ENCODE results near the gene NAALADL1. TPM values are rescaled to one million over a fixed set of nuclear protein-coding genes. Genes with fewer than 3 reads are reported as not detected.
A peak's percentile ranks its signal among the peaks of the same experiment; 100 is the strongest.

The NAALADL1 gene
- total RNA-seq, 2 donors from 2014 or later: 2.2 to 4.5 TPM

DNA sequence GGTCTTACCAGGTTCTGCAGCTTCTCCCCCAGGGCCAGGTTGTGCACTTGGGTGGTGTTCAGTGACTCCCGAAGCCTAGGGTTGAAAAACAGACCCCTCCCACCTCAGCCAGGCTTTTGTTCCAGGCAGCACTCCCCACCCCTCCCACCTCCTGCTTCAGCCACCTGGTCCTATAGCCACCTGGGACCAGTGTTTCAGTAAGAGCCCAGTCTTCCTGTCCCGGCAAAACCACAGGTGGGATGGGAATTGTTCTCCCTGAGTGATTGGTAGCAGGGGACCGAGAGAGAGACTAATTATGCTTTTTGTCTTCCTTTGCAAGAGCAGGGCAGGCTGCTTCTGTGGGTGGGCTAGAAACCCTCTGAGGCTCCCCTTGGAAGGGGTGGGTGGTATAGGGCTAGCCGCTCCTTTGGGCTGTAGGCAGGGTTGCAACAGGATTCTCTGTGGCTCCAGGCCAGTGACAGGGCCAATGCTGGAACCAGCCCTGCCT is 8.5 kb upstream of the NAALADL1 start:
- peak; percentile 64 for DNase-seq
- no peaks in the 10 kb centered on the region for H3K27me3 Mint-ChIP-seq (ENCODE audit: insufficient read depth)
- Histone ChIP-seq H3K27me3 (ENCODE audit: control insufficient read depth, insufficient read depth, low read length, poor library complexity, severe bottlenecking) (no peaks in the 10 kb centered on the region), H3K36me3 (ENCODE audit: control insufficient read depth, insufficient read depth, low read length) (no peaks in the 10 kb centered on the region), H3K9me3 (ENCODE audit: control insufficient read depth, low read length) (no peaks in the 10 kb centered on the region), H3K4me3 (ENCODE audit: low read length) (no peak overlapping the region), H3K27ac (ENCODE audit: low read depth, low read length) (no peak overlapping the region), H3K9ac (ENCODE audit: extremely low read depth, low read length, poor library complexity, severe bottlenecking) (no peak overlapping the region), H3K4me1 (ENCODE audit: control insufficient read depth, insufficient read depth, low read length) (peaks cover 4% of the 10 kb centered on the region)
- peaks cover 1% of the 10 kb centered on the region for H3K4me1 Mint-ChIP-seq
- 76% methylated on average over 4 of the region's 4 CpGs; no CpG with 5 or more reads in 1 of the 2 experiments for WGBS, 2 experiments (ENCODE audit: insufficient coverage in 1 of 2, insufficient read length in 1 of 2)
- no peak overlapping the region for H3K4me3 Mint-ChIP-seq
- H3K27ac Mint-ChIP-seq: no peak overlapping the region
- TF ChIP-seq, protein P1, sequence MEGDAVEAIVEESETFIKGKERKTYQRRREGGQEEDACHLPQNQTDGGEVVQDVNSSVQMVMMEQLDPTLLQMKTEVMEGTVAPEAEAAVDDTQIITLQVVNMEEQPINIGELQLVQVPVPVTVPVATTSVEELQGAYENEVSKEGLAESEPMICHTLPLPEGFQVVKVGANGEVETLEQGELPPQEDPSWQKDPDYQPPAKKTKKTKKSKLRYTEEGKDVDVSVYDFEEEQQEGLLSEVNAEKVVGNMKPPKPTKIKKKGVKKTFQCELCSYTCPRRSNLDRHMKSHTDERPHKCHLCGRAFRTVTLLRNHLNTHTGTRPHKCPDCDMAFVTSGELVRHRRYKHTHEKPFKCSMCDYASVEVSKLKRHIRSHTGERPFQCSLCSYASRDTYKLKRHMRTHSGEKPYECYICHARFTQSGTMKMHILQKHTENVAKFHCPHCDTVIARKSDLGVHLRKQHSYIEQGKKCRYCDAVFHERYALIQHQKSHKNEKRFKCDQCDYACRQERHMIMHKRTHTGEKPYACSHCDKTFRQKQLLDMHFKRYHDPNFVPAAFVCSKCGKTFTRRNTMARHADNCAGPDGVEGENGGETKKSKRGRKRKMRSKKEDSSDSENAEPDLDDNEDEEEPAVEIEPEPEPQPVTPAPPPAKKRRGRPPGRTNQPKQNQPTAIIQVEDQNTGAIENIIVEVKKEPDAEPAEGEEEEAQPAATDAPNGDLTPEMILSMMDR (conservative IDR thresholded peaks at IDR 0.05): no peak
- H3K36me3 Mint-ChIP-seq (ENCODE audit: low read depth): no peaks in the 10 kb centered on the region
- H3K9me3 Mint-ChIP-seq: no peaks in the 10 kb centered on the region

DNA sequence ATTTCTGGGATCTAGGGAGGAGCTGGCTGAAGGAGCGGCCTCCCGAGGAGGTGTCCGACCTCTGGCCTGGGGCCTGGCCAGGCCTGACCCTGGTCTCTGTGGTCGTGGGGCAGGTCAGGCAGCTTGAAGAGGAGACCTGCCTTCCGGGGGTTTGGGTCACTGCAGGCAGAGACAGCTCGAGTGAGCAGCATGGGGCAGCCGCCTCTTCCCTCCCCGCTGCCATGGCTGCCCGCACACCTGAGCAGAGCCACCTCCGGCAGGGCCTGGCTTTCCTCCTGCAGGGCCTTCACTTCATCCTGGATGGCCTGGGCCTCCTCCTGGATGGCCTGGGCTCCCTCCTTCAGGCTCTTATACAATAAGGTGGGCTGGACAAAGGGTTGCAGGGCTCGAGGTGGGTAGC is 8.0 kb upstream of the NAALADL1 start:
- Histone ChIP-seq H3K36me3 (ENCODE audit: control insufficient read depth, insufficient read depth, low read length) (no peaks in the 10 kb centered on the region), H3K4me1 (ENCODE audit: control insufficient read depth, insufficient read depth, low read length) (peaks cover 4% of the 10 kb centered on the region), H3K27me3 (ENCODE audit: control insufficient read depth, insufficient read depth, low read length, poor library complexity, severe bottlenecking) (no peaks in the 10 kb centered on the region), H3K27ac (ENCODE audit: low read depth, low read length) (no peak overlapping the region), H3K9ac (ENCODE audit: extremely low read depth, low read length, poor library complexity, severe bottlenecking) (no peak overlapping the region), H3K4me3 (ENCODE audit: low read length) (no peak overlapping the region), H3K9me3 (ENCODE audit: control insufficient read depth, low read length) (no peaks in the 10 kb centered on the region)
- no peaks in the 10 kb centered on the region for H3K36me3 Mint-ChIP-seq (ENCODE audit: low read depth)
- 87 to 89% methylated on average over 3 to 11 of the region's 11 CpGs for WGBS, 2 experiments (ENCODE audit: insufficient coverage in 1 of 2, insufficient read length in 1 of 2)
- no peaks in the 10 kb centered on the region for H3K27me3 Mint-ChIP-seq (ENCODE audit: insufficient read depth)
- H3K27ac Mint-ChIP-seq: no peak overlapping the region
- no peaks in the 10 kb centered on the region for H3K9me3 Mint-ChIP-seq
- DNase-seq: no peak
- TF ChIP-seq, protein P1 (conservative IDR thresholded peaks at IDR 0.05): no peak
- no peak overlapping the region for H3K4me3 Mint-ChIP-seq
- H3K4me1 Mint-ChIP-seq: peaks cover 1% of the 10 kb centered on the region

DNA sequence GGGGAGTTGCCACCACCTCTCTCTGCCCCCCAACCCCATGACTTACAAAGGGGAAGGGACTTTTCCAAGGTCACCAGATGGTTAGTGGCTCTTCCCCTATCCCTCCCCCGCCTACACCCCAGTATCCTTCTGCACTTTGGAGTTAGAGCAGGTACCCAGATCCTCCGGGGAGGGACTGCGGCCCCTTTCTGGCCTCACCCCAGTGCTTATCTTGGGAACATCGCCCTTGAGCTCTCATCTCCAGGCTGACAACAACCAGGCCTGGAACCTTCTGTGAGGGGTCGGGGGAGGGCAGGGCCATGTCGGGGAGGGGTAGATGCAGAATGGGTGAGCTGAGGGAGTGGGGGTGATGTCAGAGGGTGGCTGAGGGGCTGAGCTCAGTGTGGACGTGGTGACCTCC is 7.5 kb upstream of the NAALADL1 start:
- H3K36me3 Mint-ChIP-seq (ENCODE audit: low read depth): no peaks in the 10 kb centered on the region
- Histone ChIP-seq H3K4me3 (ENCODE audit: low read length) (no peak overlapping the region), H3K36me3 (ENCODE audit: control insufficient read depth, insufficient read depth, low read length) (no peaks in the 10 kb centered on the region), H3K9ac (ENCODE audit: extremely low read depth, low read length, poor library complexity, severe bottlenecking) (no peak overlapping the region), H3K9me3 (ENCODE audit: control insufficient read depth, low read length) (no peaks in the 10 kb centered on the region), H3K27me3 (ENCODE audit: control insufficient read depth, insufficient read depth, low read length, poor library complexity, severe bottlenecking) (no peaks in the 10 kb centered on the region), H3K27ac (ENCODE audit: low read depth, low read length) (no peak overlapping the region), H3K4me1 (ENCODE audit: control insufficient read depth, insufficient read depth, low read length) (peaks cover 4% of the 10 kb centered on the region)
- TF ChIP-seq, protein P1 (conservative IDR thresholded peaks at IDR 0.05): no peak
- no peaks in the 10 kb centered on the region for H3K9me3 Mint-ChIP-seq
- H3K27me3 Mint-ChIP-seq (ENCODE audit: insufficient read depth): no peaks in the 10 kb centered on the region
- DNase-seq: no peak
- no peak overlapping the region for H3K4me3 Mint-ChIP-seq
- WGBS, 2 experiments (ENCODE audit: insufficient coverage in 1 of 2, insufficient read length in 1 of 2): 93 to 97% methylated on average over 5 to 7 of the region's 7 CpGs
- H3K4me1 Mint-ChIP-seq: peaks cover 1% of the 10 kb centered on the region
- H3K27ac Mint-ChIP-seq: no peak overlapping the region

All from endodermal cell (in vitro differentiated cells).